Body of pancreas (tissue), 4 donors: ENCODE measurements around the gene ADAMTS6.

ENCODE experiments used
- CTCF ChIP-seq, 7 experiments: fragments of 450-650 bp in 4 of 7; fragments of 200-600 bp in 3 of 7; sonication (generic) in 3 of 7; IDR thresholded peaks; one replicate each; pipeline ENCODE4 v1.5.1; 2016 to 2019; ENCODE audit warnings: antibody characterized with exemption in 7 of 7
- POLR2A ChIP-seq, 3 donors: fragments of 450-650 bp; IDR thresholded peaks; one replicate each; pipeline ENCODE4 v1.6.1; 2016; ENCODE audit warnings: antibody characterized with exemption in 3 of 3, mild to moderate bottlenecking in 2 of 3

- no peak for TF ChIP-seq POLR2A (IDR thresholded peaks at IDR 0.05)
- no peak for TF ChIP-seq CTCF (IDR thresholded peaks at IDR 0.05)
These were observed 181.9 kb downstream of the ADAMTS6 start for GRCh38 chr5:65299861-65300260.
